Measurements from ENCODE around the gene SMC6. TPM values are rescaled to one million over a fixed set of nuclear protein-coding genes. Genes with fewer than 3 reads are reported as not detected.

SMC6 gene
- polyA plus RNA-seq, 4 donors: 8.8 to 22.6 (median 10.5) TPM

GRCh38 chr2:17620280-17620679 is 133.3 kb downstream of the SMC6 start:
- Histone ChIP-seq H3K27me3 (ENCODE audit: control insufficient read depth in 3 of 3, insufficient read depth in 3 of 3, low read length in 3 of 3) (peaks cover 0 to 3% (median 0%) of the 10 kb centered on the region in 3 donors), H3K4me1 (ENCODE audit: control insufficient read depth in 3 of 3, insufficient read depth in 2 of 3, low read depth in 1 of 3, low read length in 2 of 3) (no peaks in the 10 kb centered on the region), H3K9me3 (ENCODE audit: control insufficient read depth in 2 of 2, insufficient read depth in 1 of 2, low read depth in 1 of 2, low read length in 1 of 2) (no peaks in the 10 kb centered on the region), H3K4me3 (ENCODE audit: low read depth in 1 of 3, low read length in 3 of 3) (no peak overlapping the region), H3K36me3 (ENCODE audit: control insufficient read depth in 3 of 3, insufficient read depth in 2 of 3, low read depth in 1 of 3, low read length in 3 of 3) (no peaks in the 10 kb centered on the region), H3K27ac (ENCODE audit: low read depth in 1 of 3, low read length in 2 of 3) (no peak overlapping the region)
- 35 to 52% (median 48%) methylated on average over 6 of the region's 6 CpGs for WGBS, 3 donors
- FAIRE-seq (no peak), DNase-seq (no peak)

- Histone ChIP-seq H3K36me3 (ENCODE audit: control insufficient read depth in 3 of 3, insufficient read depth in 2 of 3, low read depth in 1 of 3, low read length in 3 of 3) (no peaks in the 10 kb centered on the region), H3K9me3 (ENCODE audit: control insufficient read depth in 2 of 2, insufficient read depth in 1 of 2, low read depth in 1 of 2, low read length in 1 of 2) (no peaks in the 10 kb centered on the region), H3K4me1 (ENCODE audit: control insufficient read depth in 3 of 3, insufficient read depth in 2 of 3, low read depth in 1 of 3, low read length in 2 of 3) (no peaks in the 10 kb centered on the region), H3K4me3 (ENCODE audit: low read depth in 1 of 3, low read length in 3 of 3) (no peak overlapping the region), H3K27ac (ENCODE audit: low read depth in 1 of 3, low read length in 2 of 3) (no peak overlapping the region), H3K27me3 (ENCODE audit: control insufficient read depth in 3 of 3, insufficient read depth in 3 of 3, low read length in 3 of 3) (no peaks in the 10 kb centered on the region)
- DNase-seq: no peak
- WGBS, 3 donors: 73 to 85% (median 78%) methylated on average over 1 of the region's 1 CpG
- no peak for FAIRE-seq
These were observed 135.7 kb downstream of the SMC6 start for GRCh38 chr2:17617955-17618354.

GRCh38 chr2:17617516-17617915 is 136.1 kb downstream of the SMC6 start:
- no peaks in the 10 kb centered on the region for H3K36me3 ChIP-seq (ENCODE audit: control insufficient read depth in 3 of 3, insufficient read depth in 2 of 3, low read depth in 1 of 3, low read length in 3 of 3)
- DNase-seq (no peak), FAIRE-seq (no peak)
- H3K27me3 ChIP-seq (ENCODE audit: control insufficient read depth in 3 of 3, insufficient read depth in 3 of 3, low read length in 3 of 3): no peaks in the 10 kb centered on the region
- H3K4me3 ChIP-seq (ENCODE audit: low read depth in 1 of 3, low read length in 3 of 3): no peak overlapping the region
- H3K4me1 ChIP-seq (ENCODE audit: control insufficient read depth in 3 of 3, insufficient read depth in 2 of 3, low read depth in 1 of 3, low read length in 2 of 3): no peaks in the 10 kb centered on the region
- H3K9me3 ChIP-seq (ENCODE audit: control insufficient read depth in 2 of 2, insufficient read depth in 1 of 2, low read depth in 1 of 2, low read length in 1 of 2): no peaks in the 10 kb centered on the region
- H3K27ac ChIP-seq (ENCODE audit: low read depth in 1 of 3, low read length in 2 of 3): no peak overlapping the region
- 85 to 93% (median 88%) methylated on average over 5 of the region's 5 CpGs for WGBS, 3 donors

GRCh38 chr2:17616405-17616804 is 137.2 kb downstream of the SMC6 start:
- Histone ChIP-seq H3K4me1 (ENCODE audit: control insufficient read depth in 3 of 3, insufficient read depth in 2 of 3, low read depth in 1 of 3, low read length in 2 of 3) (no peaks in the 10 kb centered on the region), H3K36me3 (ENCODE audit: control insufficient read depth in 3 of 3, insufficient read depth in 2 of 3, low read depth in 1 of 3, low read length in 3 of 3) (no peaks in the 10 kb centered on the region), H3K27me3 (ENCODE audit: control insufficient read depth in 3 of 3, insufficient read depth in 3 of 3, low read length in 3 of 3) (no peaks in the 10 kb centered on the region), H3K4me3 (ENCODE audit: low read depth in 1 of 3, low read length in 3 of 3) (no peak overlapping the region), H3K27ac (ENCODE audit: low read depth in 1 of 3, low read length in 2 of 3) (no peak overlapping the region), H3K9me3 (ENCODE audit: control insufficient read depth in 2 of 2, insufficient read depth in 1 of 2, low read depth in 1 of 2, low read length in 1 of 2) (no peaks in the 10 kb centered on the region)
- FAIRE-seq (no peak), DNase-seq (no peak)
- WGBS, 3 donors: 90 to 95% (median 91%) methylated on average over 1 of the region's 1 CpG

DNA sequence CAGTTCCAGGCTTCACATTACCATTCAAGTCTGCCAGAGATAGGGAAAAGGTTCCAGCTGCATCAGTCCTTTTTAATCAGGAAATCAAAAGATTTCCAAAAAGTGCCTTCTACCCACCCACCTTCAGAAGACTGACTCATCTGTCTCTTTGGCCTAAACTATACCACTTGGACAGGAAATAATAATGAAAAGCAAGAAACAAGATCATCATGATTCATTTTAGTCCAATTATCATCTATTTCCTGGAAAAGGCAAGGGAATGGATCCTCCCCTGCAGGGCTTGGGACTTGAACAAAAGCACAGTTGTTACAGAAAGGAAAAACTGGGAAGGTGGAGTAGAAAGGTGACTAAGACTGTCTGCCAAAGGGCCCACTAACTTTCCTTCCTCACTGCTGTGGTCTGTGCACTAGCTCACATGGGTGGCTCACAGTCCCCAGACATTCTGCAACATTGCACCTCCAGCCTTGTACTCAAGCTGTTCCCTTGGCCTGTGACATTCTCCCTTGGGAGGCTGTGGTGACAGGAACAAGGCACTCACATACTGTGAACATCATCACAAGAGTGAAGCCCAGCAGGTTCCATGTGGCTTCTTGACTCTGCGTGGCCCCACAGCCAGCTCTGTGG is 137.8 kb downstream of the SMC6 start:
- no peak for FAIRE-seq
- 93 to 100% (median 94%) methylated on average over 1 of the region's 1 CpG for WGBS, 3 donors

GRCh38 chr2:17615147-17615546 is 138.5 kb downstream of the SMC6 start:
- H3K36me3 ChIP-seq (ENCODE audit: control insufficient read depth in 3 of 3, insufficient read depth in 2 of 3, low read depth in 1 of 3, low read length in 3 of 3): no peaks in the 10 kb centered on the region
- FAIRE-seq (no peak), DNase-seq (no peak)
- no peak overlapping the region for H3K4me3 ChIP-seq (ENCODE audit: low read depth in 1 of 3, low read length in 3 of 3)
- H3K27me3 ChIP-seq (ENCODE audit: control insufficient read depth in 3 of 3, insufficient read depth in 3 of 3, low read length in 3 of 3): no peaks in the 10 kb centered on the region
- WGBS, 3 donors: 60 to 90% (median 76%) methylated on average over 1 of the region's 1 CpG
- H3K9me3 ChIP-seq (ENCODE audit: control insufficient read depth in 2 of 2, insufficient read depth in 1 of 2, low read depth in 1 of 2, low read length in 1 of 2): no peaks in the 10 kb centered on the region
- H3K4me1 ChIP-seq (ENCODE audit: control insufficient read depth in 3 of 3, insufficient read depth in 2 of 3, low read depth in 1 of 3, low read length in 2 of 3): no peaks in the 10 kb centered on the region
- no peak overlapping the region for H3K27ac ChIP-seq (ENCODE audit: low read depth in 1 of 3, low read length in 2 of 3)

More for the DNA sequence above, 137.8 kb downstream of the SMC6 start:
- Histone ChIP-seq H3K36me3 (ENCODE audit: control insufficient read depth in 3 of 3, insufficient read depth in 2 of 3, low read depth in 1 of 3, low read length in 3 of 3) (no peaks in the 10 kb centered on the region), H3K27ac (ENCODE audit: low read depth in 1 of 3, low read length in 2 of 3) (no peak overlapping the region), H3K4me1 (ENCODE audit: control insufficient read depth in 3 of 3, insufficient read depth in 2 of 3, low read depth in 1 of 3, low read length in 2 of 3) (no peaks in the 10 kb centered on the region), H3K4me3 (ENCODE audit: low read depth in 1 of 3, low read length in 3 of 3) (no peak overlapping the region), H3K27me3 (ENCODE audit: control insufficient read depth in 3 of 3, insufficient read depth in 3 of 3, low read length in 3 of 3) (no peaks in the 10 kb centered on the region), H3K9me3 (ENCODE audit: control insufficient read depth in 2 of 2, insufficient read depth in 1 of 2, low read depth in 1 of 2, low read length in 1 of 2) (no peaks in the 10 kb centered on the region)
- no peak for DNase-seq

GRCh38 chr2:17614174-17614930 is 139.3 kb downstream of the SMC6 start:
- no peak for DNase-seq
- H3K4me1 ChIP-seq (ENCODE audit: control insufficient read depth in 3 of 3, insufficient read depth in 2 of 3, low read depth in 1 of 3, low read length in 2 of 3): no peaks in the 10 kb centered on the region
- H3K9me3 ChIP-seq (ENCODE audit: control insufficient read depth in 2 of 2, insufficient read depth in 1 of 2, low read depth in 1 of 2, low read length in 1 of 2): no peaks in the 10 kb centered on the region
- no peak overlapping the region for H3K27ac ChIP-seq (ENCODE audit: low read depth in 1 of 3, low read length in 2 of 3)
- 72 to 88% (median 78%) methylated on average over 4 of the region's 4 CpGs for WGBS, 3 donors
- FAIRE-seq: no peak
- H3K36me3 ChIP-seq (ENCODE audit: control insufficient read depth in 3 of 3, insufficient read depth in 2 of 3, low read depth in 1 of 3, low read length in 3 of 3): no peaks in the 10 kb centered on the region
- no peaks in the 10 kb centered on the region for H3K27me3 ChIP-seq (ENCODE audit: control insufficient read depth in 3 of 3, insufficient read depth in 3 of 3, low read length in 3 of 3)
- H3K4me3 ChIP-seq (ENCODE audit: low read depth in 1 of 3, low read length in 3 of 3): no peak overlapping the region
